HUES64 (cell line): ENCODE data around the gene RTN4IP1.

ENCODE experiments used
- H3K27ac ChIP-seq: 2 replicates; pipeline ENCODE4 v1.7.0; 2013; ENCODE audit warnings: low read depth, low read length, inconsistent platforms
- H3K27me3 ChIP-seq: 2 replicates; pipeline ENCODE4 v1.6.1; 2013; ENCODE audit warnings: mild to moderate bottlenecking, low read length; ENCODE audit not compliant: insufficient read depth
- H3K36me3 ChIP-seq: 2 replicates; pipeline ENCODE4 v1.6.1; 2013; ENCODE audit warnings: mild to moderate bottlenecking, low read length; ENCODE audit not compliant: insufficient read depth
- H3K4me1 ChIP-seq: 2 replicates; pipeline ENCODE4 v1.6.1; 2013; ENCODE audit warnings: mild to moderate bottlenecking, low read length, moderate library complexity; ENCODE audit not compliant: insufficient read depth
- H3K4me3 ChIP-seq: 2 replicates; pipeline ENCODE4 v1.5.1; 2013; ENCODE audit warnings: mild to moderate bottlenecking, low read length, moderate library complexity
- H3K9ac ChIP-seq: 2 replicates; pipeline ENCODE4 v1.6.1; 2013; ENCODE audit warnings: mild to moderate bottlenecking, low read depth, low read length
- H3K9me3 ChIP-seq: 2 replicates; pipeline ENCODE4 v1.6.1; 2013; ENCODE audit warnings: low read depth, low read length; ENCODE audit not compliant: insufficient read depth
- WGBS: fragments of 150-250, 120-280 bp; methylation state at CpG from one replicate; pipeline ENCODE4 v1.1.7; 2013; ENCODE audit warnings: missing lambda C conversion rate; 5-methylcytosine and 5-hydroxymethylcytosine counted together

Gene RTN4IP1

GRCh38 chr6:106546261-106546690, 83.0 kb downstream of the RTN4IP1 start:
- Histone ChIP-seq H3K4me1 (peaks cover 10% of the 10 kb centered on the region), H3K4me3 (no peak overlapping the region), H3K27ac (no peak overlapping the region), H3K9me3 (no peaks in the 10 kb centered on the region), H3K36me3 (no peaks in the 10 kb centered on the region), H3K9ac (no peak overlapping the region), H3K27me3 (no peaks in the 10 kb centered on the region)
- WGBS, result 97% methylated on average over 2 of the region's 2 CpGs

- no peak overlapping the region for H3K4me3 ChIP-seq
- no peak overlapping the region for H3K9ac ChIP-seq
- no peaks in the 10 kb centered on the region for H3K27me3 ChIP-seq
- WGBS, result 92% methylated on average over 6 of the region's 6 CpGs
- H3K4me1 ChIP-seq, result no peaks in the 10 kb centered on the region
- H3K9me3 ChIP-seq, result no peaks in the 10 kb centered on the region
- H3K36me3 ChIP-seq, result no peaks in the 10 kb centered on the region
- H3K27ac ChIP-seq, result no peak overlapping the region
Measured at GRCh38 chr6:106540907-106541306, 88.4 kb downstream of the RTN4IP1 start.

GRCh38 chr6:106540432-106540831, 88.9 kb downstream of the RTN4IP1 start:
- no peaks in the 10 kb centered on the region for H3K9me3 ChIP-seq
- H3K4me3 ChIP-seq, result no peak overlapping the region
- H3K27ac ChIP-seq, result no peak overlapping the region
- no peaks in the 10 kb centered on the region for H3K4me1 ChIP-seq
- H3K36me3 ChIP-seq, result no peaks in the 10 kb centered on the region
- no peaks in the 10 kb centered on the region for H3K27me3 ChIP-seq
- H3K9ac ChIP-seq, result no peak overlapping the region

GRCh38 chr6:106539936-106540335, 89.4 kb downstream of the RTN4IP1 start:
- no peaks in the 10 kb centered on the region for H3K27me3 ChIP-seq
- no peaks in the 10 kb centered on the region for H3K36me3 ChIP-seq
- H3K9ac ChIP-seq, result no peak overlapping the region
- H3K27ac ChIP-seq, result no peak overlapping the region
- 86% methylated on average over 9 of the region's 9 CpGs for WGBS
- H3K4me3 ChIP-seq, result no peak overlapping the region
- H3K4me1 ChIP-seq, result no peaks in the 10 kb centered on the region
- no peaks in the 10 kb centered on the region for H3K9me3 ChIP-seq

- 94% methylated on average over 1 of the region's 1 CpG for WGBS
- Histone ChIP-seq H3K4me3 (no peak overlapping the region), H3K27me3 (no peaks in the 10 kb centered on the region), H3K27ac (no peak overlapping the region), H3K9ac (no peak overlapping the region), H3K36me3 (no peaks in the 10 kb centered on the region), H3K9me3 (no peaks in the 10 kb centered on the region), H3K4me1 (no peaks in the 10 kb centered on the region)
Measured at GRCh38 chr6:106538145-106538544, 91.2 kb downstream of the RTN4IP1 start.

GRCh38 chr6:106537662-106538061, 91.6 kb downstream of the RTN4IP1 start:
- Histone ChIP-seq H3K27ac (no peak overlapping the region), H3K9me3 (no peaks in the 10 kb centered on the region), H3K4me3 (no peak overlapping the region), H3K27me3 (no peaks in the 10 kb centered on the region), H3K9ac (no peak overlapping the region), H3K4me1 (no peaks in the 10 kb centered on the region), H3K36me3 (no peaks in the 10 kb centered on the region)
- 85% methylated on average over 8 of the region's 8 CpGs for WGBS

GRCh38 chr6:106536851-106537250, 92.4 kb downstream of the RTN4IP1 start:
- H3K27ac ChIP-seq, result no peak overlapping the region
- no peaks in the 10 kb centered on the region for H3K27me3 ChIP-seq
- no peaks in the 10 kb centered on the region for H3K9me3 ChIP-seq
- no peak overlapping the region for H3K4me3 ChIP-seq
- no peaks in the 10 kb centered on the region for H3K36me3 ChIP-seq
- no peaks in the 10 kb centered on the region for H3K4me1 ChIP-seq
- H3K9ac ChIP-seq, result no peak overlapping the region
- 94% methylated on average over 2 of the region's 2 CpGs for WGBS

- H3K27ac ChIP-seq, result no peak overlapping the region
- no peaks in the 10 kb centered on the region for H3K9me3 ChIP-seq
- no CpG with 5 or more reads among the region's 1 CpG for WGBS
- H3K36me3 ChIP-seq, result no peaks in the 10 kb centered on the region
- no peak overlapping the region for H3K4me3 ChIP-seq
- no peaks in the 10 kb centered on the region for H3K27me3 ChIP-seq
- no peak overlapping the region for H3K9ac ChIP-seq
- H3K4me1 ChIP-seq, result no peaks in the 10 kb centered on the region
Measured at GRCh38 chr6:106536357-106536756, 92.9 kb downstream of the RTN4IP1 start.

GRCh38 chr6:106535012-106535411, 94.3 kb downstream of the RTN4IP1 start:
- no peaks in the 10 kb centered on the region for H3K36me3 ChIP-seq
- H3K9ac ChIP-seq, result no peak overlapping the region
- H3K27me3 ChIP-seq, result no peaks in the 10 kb centered on the region
- H3K27ac ChIP-seq, result no peak overlapping the region
- WGBS, result 80% methylated on average over 2 of the region's 2 CpGs
- no peaks in the 10 kb centered on the region for H3K9me3 ChIP-seq
- no peaks in the 10 kb centered on the region; the same call in 1 of the 2 replicates for H3K4me1 ChIP-seq
- no peak overlapping the region for H3K4me3 ChIP-seq

GRCh38 chr6:106534564-106534982, 94.7 kb downstream of the RTN4IP1 start:
- 66% methylated on average over 2 of the region's 2 CpGs for WGBS
- H3K27me3 ChIP-seq, result no peaks in the 10 kb centered on the region

GRCh38 chr6:106534004-106534403, 95.3 kb downstream of the RTN4IP1 start:
- WGBS, result 48% methylated on average over 1 of the region's 1 CpG
- Histone ChIP-seq H3K4me3 (no peak overlapping the region), H3K9ac (no peak overlapping the region), H3K36me3 (no peaks in the 10 kb centered on the region), H3K27me3 (no peaks in the 10 kb centered on the region), H3K27ac (no peak overlapping the region), H3K4me1 (no peaks in the 10 kb centered on the region; the same call in 1 of the 2 replicates), H3K9me3 (no peaks in the 10 kb centered on the region)

More at GRCh38 chr6:106534564-106534982, 94.7 kb downstream of the RTN4IP1 start:
- H3K4me1 ChIP-seq, result no peaks in the 10 kb centered on the region; the same call in 1 of the 2 replicates
- no peaks in the 10 kb centered on the region for H3K36me3 ChIP-seq
- H3K9me3 ChIP-seq, result no peaks in the 10 kb centered on the region
- no peak overlapping the region for H3K27ac ChIP-seq
- H3K4me3 ChIP-seq, result no peak overlapping the region
- no peak overlapping the region for H3K9ac ChIP-seq

GRCh38 chr6:106533054-106533453, 96.2 kb downstream of the RTN4IP1 start:
- no peak overlapping the region for H3K27ac ChIP-seq
- 46% methylated on average over 4 of the region's 5 CpGs for WGBS
- H3K36me3 ChIP-seq, result no peaks in the 10 kb centered on the region

More at GRCh38 chr6:106533054-106533453, 96.2 kb downstream of the RTN4IP1 start:
- Histone ChIP-seq H3K9me3 (no peaks in the 10 kb centered on the region), H3K9ac (no peak overlapping the region), H3K4me1 (peaks cover 5% of the 10 kb centered on the region), H3K27me3 (no peaks in the 10 kb centered on the region), H3K4me3 (no peak overlapping the region)
